Osteoblast (primary cell): ENCODE data around the gene S100A9. TPM values are rescaled to one million over a fixed set of nuclear protein-coding genes. Genes with fewer than 3 reads are reported as not detected.

Experiments
- DNase-seq: peaks from one replicate; pipeline ENCODE4 v3.0.0; 2011; ENCODE audit warnings: low spot score, mixed read lengths; ENCODE audit not compliant: insufficient read length; ENCODE audit errors: missing footprints
- H2AFZ ChIP-seq: 2 replicates; pipeline ENCODE4 v1.6.0; 2011; ENCODE audit warnings: mild to moderate bottlenecking, low read length
- H3K27ac ChIP-seq: 2 replicates; pipeline ENCODE4 v1.5.1; 2011; ENCODE audit warnings: mild to moderate bottlenecking, low read depth, low read length, moderate library complexity
- H3K27me3 ChIP-seq: 2 replicates; pipeline ENCODE4 v1.6.0; 2012; ENCODE audit warnings: mild to moderate bottlenecking, control low read depth, inconsistent platforms, low read length, moderate library complexity; ENCODE audit not compliant: insufficient read depth
- H3K36me3 ChIP-seq: 2 replicates; pipeline ENCODE4 v1.5.1; 2011; ENCODE audit warnings: mild to moderate bottlenecking, low read length, control low read depth, moderate library complexity; ENCODE audit not compliant: insufficient read depth
- H3K4me1 ChIP-seq: 2 replicates; pipeline ENCODE4 v1.5.1; 2011; ENCODE audit warnings: mild to moderate bottlenecking, low read length, control low read depth, moderate library complexity; ENCODE audit not compliant: insufficient read depth
- H3K4me2 ChIP-seq: 2 replicates; pipeline ENCODE4 v1.6.0; 2011; ENCODE audit warnings: mild to moderate bottlenecking, low read length; ENCODE audit not compliant: insufficient read depth
- H3K4me3 ChIP-seq: fragments of 200-600 bp; sonication (generic); 3 replicates; pipeline ENCODE4 v1.5.1; 2012; ENCODE audit warnings: mild to moderate bottlenecking, low read length, inconsistent platforms; ENCODE audit not compliant: insufficient read depth
- H3K79me2 ChIP-seq: 2 replicates; pipeline ENCODE4 v1.6.0; 2012; ENCODE audit warnings: mild to moderate bottlenecking, low read length, control low read depth, inconsistent platforms; ENCODE audit not compliant: insufficient read depth
- H3K9me3 ChIP-seq: 2 replicates; pipeline ENCODE4 v1.5.1; 2011; ENCODE audit warnings: low read depth, low read length, control low read depth
- H4K20me1 ChIP-seq: 2 replicates; pipeline ENCODE4 v1.6.0; 2012; ENCODE audit warnings: mild to moderate bottlenecking, low read length, control low read depth; ENCODE audit not compliant: insufficient read depth
- total RNA-seq: library from RNA; depleted of rRNA; stranded (reverse); fragments of >200 nt; gene quantifications from 2 replicates; pipeline ENCODE4 v1.2.3, GENCODE V29; 2012
- TF ChIP-seq, protein P1 (sequence below): IDR thresholded peaks from 2 replicates; pipeline ENCODE4 v1.5.1; 2011; ENCODE audit warnings: mild to moderate bottlenecking, low read depth, low read length, moderate library complexity; ENCODE audit errors: extremely low read depth

S100A9 gene
- total RNA-seq = 0.36 and 0.59 TPM in 2 replicates

DNA sequence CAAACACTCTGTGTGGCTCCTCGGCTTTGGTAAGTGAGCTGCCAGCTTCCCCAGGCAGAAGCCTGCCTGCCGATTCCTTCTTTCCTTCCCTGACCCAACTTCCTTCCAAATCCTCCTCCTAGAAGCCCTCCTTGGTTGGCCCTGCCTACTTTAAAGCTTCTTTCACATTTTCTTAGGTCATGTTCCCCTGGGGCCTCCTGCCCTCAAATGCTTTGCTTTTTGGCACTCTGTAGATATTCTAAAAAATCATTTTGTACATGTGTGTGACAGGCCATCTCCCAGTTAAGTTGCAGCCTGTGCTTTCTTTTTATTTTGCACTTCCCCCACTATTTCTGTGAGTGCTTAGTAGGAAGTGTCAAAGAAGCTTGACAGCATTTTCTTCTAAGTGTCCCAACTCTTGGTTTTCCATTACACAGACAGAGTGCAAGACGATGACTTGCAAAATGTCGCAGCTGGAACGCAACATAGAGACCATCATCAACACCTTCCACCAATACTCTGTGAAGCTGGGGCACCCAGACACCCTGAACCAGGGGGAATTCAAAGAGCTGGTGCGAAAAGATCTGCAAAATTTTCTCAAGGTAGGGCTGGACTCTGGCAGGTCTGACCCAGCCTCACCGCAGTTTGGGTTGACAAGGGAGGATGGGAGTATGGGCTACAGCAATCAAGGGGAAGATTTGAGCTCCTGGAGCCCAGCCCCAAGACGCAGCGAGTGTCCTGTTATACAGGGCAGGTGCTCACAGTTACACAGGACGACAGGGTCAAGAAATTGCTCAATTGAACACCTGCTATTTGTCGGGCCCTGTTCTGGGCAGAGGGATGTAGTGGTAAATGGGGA, at the start of gene S100A9:
Gene S100A9 (plus strand): TSS at position 2 of the 838 bp plus-strand sequence. CDS start 430 bp downstream, at position 432.
- no peaks in the 10 kb centered on the region for H3K27me3 ChIP-seq
- no peak within 1 kb of the TSS for H2AFZ ChIP-seq
- no peak within 1 kb of the TSS for H3K4me2 ChIP-seq
- H3K4me1 ChIP-seq = no peaks in the 10 kb centered on the region
- H3K79me2 ChIP-seq = no peaks in the 10 kb centered on the region
- peak; percentile 68 for DNase-seq
- H4K20me1 ChIP-seq = no peaks in the 10 kb centered on the region
- no peak within 1 kb of the TSS for H3K27ac ChIP-seq
- H3K9me3 ChIP-seq = no peaks in the 10 kb centered on the region
- TF ChIP-seq, protein P1, sequence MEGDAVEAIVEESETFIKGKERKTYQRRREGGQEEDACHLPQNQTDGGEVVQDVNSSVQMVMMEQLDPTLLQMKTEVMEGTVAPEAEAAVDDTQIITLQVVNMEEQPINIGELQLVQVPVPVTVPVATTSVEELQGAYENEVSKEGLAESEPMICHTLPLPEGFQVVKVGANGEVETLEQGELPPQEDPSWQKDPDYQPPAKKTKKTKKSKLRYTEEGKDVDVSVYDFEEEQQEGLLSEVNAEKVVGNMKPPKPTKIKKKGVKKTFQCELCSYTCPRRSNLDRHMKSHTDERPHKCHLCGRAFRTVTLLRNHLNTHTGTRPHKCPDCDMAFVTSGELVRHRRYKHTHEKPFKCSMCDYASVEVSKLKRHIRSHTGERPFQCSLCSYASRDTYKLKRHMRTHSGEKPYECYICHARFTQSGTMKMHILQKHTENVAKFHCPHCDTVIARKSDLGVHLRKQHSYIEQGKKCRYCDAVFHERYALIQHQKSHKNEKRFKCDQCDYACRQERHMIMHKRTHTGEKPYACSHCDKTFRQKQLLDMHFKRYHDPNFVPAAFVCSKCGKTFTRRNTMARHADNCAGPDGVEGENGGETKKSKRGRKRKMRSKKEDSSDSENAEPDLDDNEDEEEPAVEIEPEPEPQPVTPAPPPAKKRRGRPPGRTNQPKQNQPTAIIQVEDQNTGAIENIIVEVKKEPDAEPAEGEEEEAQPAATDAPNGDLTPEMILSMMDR = no peak
- H3K4me3 ChIP-seq = no peak within 1 kb of the TSS
- H3K36me3 ChIP-seq = no peaks in the 10 kb centered on the region

DNA sequence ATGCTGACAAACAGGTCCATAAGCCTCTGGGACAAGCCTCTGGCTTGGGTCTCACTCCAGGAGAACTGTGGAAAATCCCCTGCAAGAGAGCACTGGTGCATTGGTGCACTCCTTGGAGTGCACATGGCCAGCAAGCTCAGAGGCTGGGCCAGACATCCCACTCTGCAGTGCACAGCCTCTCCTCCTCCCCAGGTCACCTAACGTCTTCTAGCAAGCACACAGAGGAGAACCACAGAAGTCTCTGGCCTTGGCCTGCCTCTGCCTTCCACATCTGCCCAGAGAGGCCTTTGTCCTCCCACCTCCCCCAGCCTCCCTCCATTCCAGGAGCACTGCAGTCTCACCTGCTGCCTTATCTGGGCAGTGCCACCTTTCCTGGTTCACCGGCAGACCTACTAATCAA, 49.1 kb upstream of the S100A9 start:
- TF ChIP-seq, protein P1 = no peak
- Histone ChIP-seq H3K36me3 (no peaks in the 10 kb centered on the region), H3K79me2 (no peaks in the 10 kb centered on the region), H3K27ac (no peak overlapping the region), H2AFZ (no peak overlapping the region), H3K4me2 (no peak overlapping the region), H3K27me3 (no peaks in the 10 kb centered on the region), H3K9me3 (no peaks in the 10 kb centered on the region), H3K4me3 (no peak overlapping the region), H3K4me1 (no peaks in the 10 kb centered on the region), H4K20me1 (no peaks in the 10 kb centered on the region)
- no peak for DNase-seq

DNA sequence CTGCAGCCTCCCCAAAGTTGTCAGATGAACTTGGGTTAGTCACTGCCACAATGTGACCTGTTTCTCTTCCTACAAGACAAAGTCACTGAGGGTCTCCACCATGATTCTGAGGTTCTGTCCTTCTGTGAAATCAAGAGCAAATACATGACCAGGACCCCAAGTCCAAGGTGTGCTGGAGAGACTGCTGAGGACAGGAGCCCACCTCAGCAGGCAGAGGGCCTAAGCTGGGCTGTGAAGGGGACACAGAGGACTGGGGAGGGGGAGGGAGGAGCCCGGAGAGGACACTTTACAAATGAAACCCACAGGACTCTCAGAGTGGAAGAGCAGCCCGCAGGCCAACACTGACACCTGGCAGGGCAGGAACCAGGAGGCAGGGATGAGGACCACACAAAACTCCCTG, 48.2 kb upstream of the S100A9 start:
- no peak overlapping the region for H2AFZ ChIP-seq
- no peaks in the 10 kb centered on the region for H3K79me2 ChIP-seq
- H3K27me3 ChIP-seq = no peaks in the 10 kb centered on the region
- H3K4me2 ChIP-seq = no peak overlapping the region
- TF ChIP-seq, protein P1 = no peak
- H3K36me3 ChIP-seq = no peaks in the 10 kb centered on the region
- DNase-seq = no peak
- H3K4me1 ChIP-seq = no peaks in the 10 kb centered on the region
- H3K9me3 ChIP-seq = no peaks in the 10 kb centered on the region
- no peaks in the 10 kb centered on the region for H4K20me1 ChIP-seq
- no peak overlapping the region for H3K27ac ChIP-seq
- H3K4me3 ChIP-seq = no peak overlapping the region

DNA sequence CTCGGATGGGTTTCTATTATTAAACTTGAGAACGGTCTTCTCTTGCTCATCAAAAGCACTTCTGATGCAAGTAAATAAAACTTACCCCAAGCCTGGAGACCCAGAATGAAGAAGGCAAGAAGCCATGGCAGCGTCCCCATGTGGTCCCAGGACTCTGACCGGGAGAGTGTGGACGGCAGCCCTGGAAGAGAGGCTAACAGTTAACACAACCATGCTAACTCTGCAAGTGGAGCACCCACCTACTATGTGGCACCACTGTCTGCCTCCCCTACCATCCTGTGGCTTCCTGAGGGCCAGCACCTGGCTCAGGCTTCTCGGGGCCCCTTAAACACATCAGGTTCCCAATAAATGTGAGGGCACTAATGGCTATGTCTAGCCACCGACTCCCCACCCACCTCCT, 47.1 kb upstream of the S100A9 start:
- H3K79me2 ChIP-seq = no peaks in the 10 kb centered on the region
- no peak for DNase-seq
- H3K27me3 ChIP-seq = no peaks in the 10 kb centered on the region
- no peak overlapping the region for H3K4me2 ChIP-seq
- H2AFZ ChIP-seq = no peak overlapping the region
- no peak overlapping the region for H3K27ac ChIP-seq
- H3K36me3 ChIP-seq = no peaks in the 10 kb centered on the region
- H3K4me1 ChIP-seq = no peaks in the 10 kb centered on the region
- TF ChIP-seq, protein P1 = no peak
- H3K4me3 ChIP-seq = no peak overlapping the region
- no peaks in the 10 kb centered on the region for H3K9me3 ChIP-seq
- no peaks in the 10 kb centered on the region for H4K20me1 ChIP-seq
